Activated CD8-positive, alpha-beta memory T cell treated with anti-CD3 and anti-CD28 coated beads for 36 hours (primary cell): ENCODE measurements around the gene NELL1. TPM values are rescaled to one million over a fixed set of nuclear protein-coding genes. Genes with fewer than 3 reads are reported as not detected.
"Not testable (repeated sequence)": the region's sequence is repeated elsewhere in the genome, so short reads cannot be mapped to it uniquely, and the experiment has no call there.

ENCODE experiments used
- CTCF ChIA-PET: fragments of 350-600 bp; sonication (Branson Sonifier 250); formaldehyde crosslinking; loops from one replicate; lab custom pipeline; 2021; ENCODE audit warnings: antibody characterized with exemption; lab: Charles Lee
- POLR2A ChIA-PET: fragments of 350-600 bp; sonication (Branson Sonifier 250); formaldehyde crosslinking; loops from one replicate; lab custom pipeline; 2021; ENCODE audit warnings: antibody characterized with exemption; lab: Charles Lee
- total RNA-seq, 2 experiments: library from RNA; stranded (reverse); gene quantifications; one replicate each; pipeline ENCODE4 v1.2.3, GENCODE V29; 2021

The NELL1 gene
- total RNA-seq, 2 experiments from 2014 or later, result not detected

DNA sequence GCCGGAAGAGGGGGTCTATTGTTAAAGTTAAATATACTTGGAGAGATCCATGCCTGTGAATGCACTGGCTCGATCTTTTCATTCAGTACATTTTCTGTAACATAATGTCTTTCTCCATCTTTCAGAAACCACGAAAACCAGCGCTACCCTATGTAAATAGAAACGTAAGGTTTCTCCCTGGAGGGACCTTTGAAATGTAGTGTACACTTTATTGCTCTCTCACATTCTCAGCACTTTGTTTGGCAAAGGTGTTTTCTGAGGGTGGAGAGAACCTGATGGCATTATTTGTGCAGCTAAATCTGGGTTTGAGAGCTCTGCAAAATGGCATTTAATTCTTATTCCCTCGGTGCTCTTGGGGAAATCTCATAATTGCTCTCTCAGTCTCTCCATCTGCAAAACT is 468.4 kb downstream of the NELL1 start:
- CTCF ChIA-PET, result no interaction called here
- POLR2A ChIA-PET, result no interaction called here

DNA sequence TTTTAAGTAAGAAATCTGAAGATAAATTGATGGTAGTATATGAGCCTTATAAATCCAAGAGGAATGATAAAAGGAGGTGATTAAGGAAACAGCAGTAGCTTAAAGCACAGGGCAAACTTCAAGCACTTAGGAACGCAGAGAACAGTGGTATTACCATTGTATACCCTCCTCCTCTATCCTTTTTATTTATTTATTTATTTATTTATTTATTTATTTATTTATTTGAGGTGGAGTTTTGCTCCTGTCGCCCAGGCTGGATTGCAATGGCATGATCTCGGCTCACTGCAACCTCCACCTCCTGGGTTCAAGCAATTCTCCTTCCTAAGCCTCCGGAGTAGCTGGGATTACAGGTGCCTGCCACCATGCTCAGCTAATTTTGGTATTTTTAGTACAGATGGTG is 472.2 kb downstream of the NELL1 start:
- POLR2A ChIA-PET, CTCF ChIA-PET: not testable (repeated sequence)

DNA sequence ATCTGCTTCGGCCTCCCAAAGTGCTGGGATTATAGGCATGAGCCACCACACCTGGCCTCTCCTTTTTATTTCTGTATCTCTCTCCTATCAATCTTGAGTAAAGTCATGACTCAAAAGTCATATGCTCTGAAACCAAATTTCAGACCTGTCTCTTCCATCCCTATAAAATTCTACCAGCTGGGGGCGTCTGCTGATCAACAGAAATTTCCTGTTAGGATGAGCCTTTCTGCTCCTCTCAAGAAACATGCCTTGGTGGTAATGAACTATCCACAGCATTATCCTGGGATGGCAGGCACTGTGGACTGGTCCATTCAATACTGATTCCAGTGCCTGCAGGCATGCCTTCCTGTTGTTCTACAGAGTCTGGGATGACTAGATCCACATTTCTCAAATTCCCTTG is 472.6 kb downstream of the NELL1 start:
- CTCF ChIA-PET, result no interaction called here
- POLR2A ChIA-PET, result no interaction called here

DNA sequence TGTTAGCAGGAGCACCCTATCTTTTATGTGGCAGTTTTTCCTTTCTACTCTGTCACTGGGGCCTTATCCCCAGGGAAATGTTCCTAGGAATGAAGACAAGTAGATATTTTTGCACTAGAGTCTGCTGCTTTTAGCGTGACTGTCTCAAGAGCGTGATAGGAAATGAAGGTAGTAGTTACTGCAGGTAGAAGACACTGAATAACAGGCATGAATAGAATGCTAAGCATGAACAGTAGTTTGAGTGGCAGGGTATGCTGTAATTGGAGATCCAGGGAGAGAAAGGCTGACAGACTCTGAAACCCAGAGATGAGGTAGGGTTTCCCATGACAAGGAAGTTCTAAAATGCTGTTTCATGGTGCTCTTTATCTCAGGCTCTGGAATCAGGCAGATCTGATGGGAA is 475.1 kb downstream of the NELL1 start:
- ChIA-PET CTCF (no interaction called here), POLR2A (no interaction called here)

DNA sequence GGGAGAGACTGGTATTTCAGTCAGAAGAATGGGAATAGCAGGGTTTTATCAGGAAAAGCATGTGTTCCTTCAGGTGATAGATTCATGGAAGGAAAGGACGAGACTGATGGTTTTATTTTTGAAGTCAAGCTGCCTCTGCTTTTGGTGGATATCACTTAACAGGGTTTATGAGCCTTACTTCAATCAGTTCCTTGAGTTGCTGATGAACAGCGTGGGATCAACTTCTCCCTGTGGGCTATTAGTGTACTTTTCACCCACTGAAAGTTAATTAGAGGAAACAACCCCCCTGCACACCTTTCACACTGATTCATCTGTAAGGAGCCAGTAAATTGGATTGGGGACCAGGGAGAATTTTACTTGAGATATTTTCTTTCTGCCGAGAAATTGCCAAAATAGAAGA is 479.0 kb downstream of the NELL1 start:
- CTCF ChIA-PET, result no interaction called here

DNA sequence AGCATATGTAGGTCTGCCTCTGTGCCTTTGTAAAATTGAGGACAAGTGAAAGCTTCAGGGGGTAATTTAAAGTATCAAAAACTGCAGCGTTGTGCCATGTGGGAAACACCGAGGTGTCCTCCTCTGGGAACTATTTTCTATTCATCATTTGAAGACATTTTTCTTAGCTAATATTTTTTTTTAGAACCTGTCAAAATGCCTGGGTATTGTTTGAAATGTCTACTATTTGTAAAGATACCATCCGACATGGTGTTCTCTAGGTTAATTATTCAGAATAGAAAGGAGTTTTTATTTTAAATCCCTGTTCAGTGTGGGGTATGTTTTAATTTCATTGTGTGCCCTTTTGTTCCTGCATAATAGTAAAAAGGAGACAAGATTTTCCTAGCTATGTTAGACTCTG is 490.8 kb downstream of the NELL1 start:
- POLR2A ChIA-PET, result no interaction called here
- CTCF ChIA-PET, result no interaction called here

More for the DNA sequence above, 479.0 kb downstream of the NELL1 start:
- POLR2A ChIA-PET, result no interaction called here

DNA sequence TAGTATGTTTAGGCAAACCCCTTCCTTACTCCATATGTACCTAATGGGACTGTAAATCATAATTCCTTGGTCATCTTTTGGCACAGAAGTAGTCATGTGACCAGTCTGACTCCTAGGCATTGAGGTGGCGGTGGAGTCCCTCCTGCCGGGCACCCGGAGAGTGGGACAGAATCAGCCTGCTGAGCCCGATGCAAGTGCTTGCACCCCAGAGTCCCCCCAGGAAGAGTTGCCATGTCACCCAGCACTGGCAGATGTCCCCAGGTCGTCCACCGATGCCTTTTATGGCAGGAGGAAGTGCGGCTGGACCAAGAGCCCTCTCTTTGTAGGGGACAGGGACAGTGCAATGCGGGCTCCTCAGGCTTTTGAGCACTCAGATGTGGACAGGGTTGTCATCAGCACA is 500.3 kb downstream of the NELL1 start:
- ChIA-PET CTCF (no interaction called here), POLR2A (no interaction called here)

DNA sequence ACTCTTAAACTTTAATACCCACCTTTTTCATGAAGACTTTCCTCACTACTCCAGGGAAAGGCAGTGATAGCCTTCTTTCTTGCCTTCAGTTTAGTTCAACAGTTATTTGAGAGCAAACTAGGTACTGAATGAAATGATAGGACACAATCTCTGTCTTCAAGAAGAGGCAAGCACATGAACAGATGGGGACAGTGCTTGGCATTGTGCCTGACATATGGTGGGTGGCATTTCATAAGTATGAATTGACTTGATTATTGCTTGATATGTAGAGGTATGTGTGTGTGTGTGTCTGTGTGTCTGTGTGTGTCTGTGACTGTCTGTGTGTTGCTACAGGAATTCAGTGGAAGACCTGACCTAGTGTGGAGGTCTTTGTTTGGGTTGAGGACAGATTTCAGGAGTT is 504.1 kb downstream of the NELL1 start:
- ChIA-PET POLR2A (no interaction called here), CTCF (no interaction called here)

DNA sequence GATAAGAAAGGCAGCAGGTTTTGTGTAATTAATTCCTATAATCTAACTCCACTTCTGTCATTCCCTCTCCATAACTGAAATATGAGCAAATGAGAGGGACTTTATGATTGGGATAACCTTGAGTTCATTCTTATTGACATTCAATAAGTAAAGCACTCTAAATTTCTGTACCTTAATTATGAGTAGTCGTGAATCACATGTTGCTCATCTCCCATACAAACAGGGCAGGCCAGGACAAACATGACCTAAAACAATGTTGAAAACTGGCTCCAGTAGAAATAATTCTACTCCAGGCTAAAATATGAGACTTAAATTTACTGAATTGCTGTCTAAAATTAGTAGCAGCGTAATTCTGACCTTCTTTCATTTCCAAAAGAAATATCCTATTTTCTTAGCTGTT is 505.4 kb downstream of the NELL1 start:
- POLR2A ChIA-PET, result no interaction called here
- CTCF ChIA-PET, result no interaction called here

DNA sequence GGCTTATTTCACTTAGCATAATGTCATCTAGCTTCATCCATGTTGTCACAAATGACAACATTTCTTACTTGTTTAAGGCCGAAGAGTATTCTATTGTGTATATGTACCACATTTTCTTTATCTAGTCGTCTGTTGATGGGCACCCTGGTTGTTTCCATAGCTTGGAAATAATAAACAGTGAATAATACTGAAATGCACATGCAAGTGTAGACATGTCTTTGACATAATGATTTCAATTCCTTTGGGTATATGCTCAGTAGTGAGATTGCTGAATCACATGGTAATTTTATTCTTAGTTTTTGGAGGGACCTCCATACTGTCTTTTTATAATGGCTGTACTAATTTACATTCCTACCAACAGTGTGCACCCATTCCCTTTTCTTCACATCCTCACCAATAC is 508.0 kb downstream of the NELL1 start:
- POLR2A ChIA-PET, result no interaction called here
- CTCF ChIA-PET, result no interaction called here

DNA sequence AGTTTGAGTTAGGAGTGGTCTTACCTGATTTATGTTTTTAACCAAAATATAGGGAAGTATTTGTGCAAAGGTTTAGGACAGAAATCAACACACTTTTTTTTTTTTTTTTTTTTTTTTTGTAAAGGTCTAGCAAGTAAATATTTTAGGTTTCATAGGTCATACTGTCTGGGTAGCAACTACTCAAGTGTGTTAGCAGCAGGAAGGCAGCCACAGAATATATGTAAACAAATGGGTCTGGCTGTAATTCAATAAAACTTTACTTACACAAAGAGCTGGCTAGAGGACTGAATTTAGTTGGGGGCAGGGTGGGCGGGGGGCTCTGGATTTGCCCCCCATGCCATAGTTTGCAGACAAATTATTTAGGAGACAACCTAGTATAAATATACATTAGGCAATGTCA is 510.4 kb downstream of the NELL1 start:
- CTCF ChIA-PET, result no interaction called here

DNA sequence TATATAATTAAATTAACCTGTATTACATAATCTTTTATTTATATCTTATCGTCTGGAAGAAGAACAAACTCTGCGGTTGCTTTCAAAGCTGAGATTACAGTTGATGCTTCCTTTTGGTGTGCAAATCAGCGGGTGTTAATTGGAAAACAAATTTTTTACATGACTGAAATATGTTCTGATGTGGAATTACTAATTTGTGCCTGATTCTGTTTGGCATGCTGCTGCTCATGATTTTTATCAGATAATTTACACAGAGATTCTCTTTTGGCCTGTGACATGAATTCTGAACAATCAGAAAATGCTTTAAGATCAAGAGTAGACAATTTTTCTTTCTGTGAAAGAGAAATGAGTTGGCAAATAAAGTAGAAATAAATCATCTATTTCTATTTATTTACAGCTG is 510.8 kb downstream of the NELL1 start:
- ChIA-PET POLR2A (no interaction called here), CTCF (no interaction called here)

More for the DNA sequence above, 510.4 kb downstream of the NELL1 start:
- POLR2A ChIA-PET, result no interaction called here

DNA sequence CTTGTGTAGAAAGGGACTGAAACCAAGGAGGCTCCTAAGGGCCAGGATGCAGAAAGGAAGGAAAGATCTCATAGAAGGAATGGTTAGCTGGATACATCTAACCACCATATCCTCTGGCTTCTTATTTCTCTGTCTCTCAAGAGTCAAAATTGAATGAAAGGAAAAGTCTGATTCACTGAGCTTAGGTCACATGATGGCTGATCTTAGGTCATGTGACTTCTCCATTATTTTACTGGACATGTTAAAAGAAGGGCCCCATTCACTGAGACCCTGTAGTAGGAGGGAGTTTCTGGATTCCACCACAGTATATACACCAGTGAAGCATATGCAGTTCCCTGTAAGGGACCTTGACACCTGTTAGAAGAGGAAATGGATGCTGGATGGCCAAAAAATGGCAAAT is 516.6 kb downstream of the NELL1 start:
- ChIA-PET CTCF (interaction anchor here (0.6 kb wide), 1 partner anchor 681 kb away, joined by 3 read pairs; no protein-coding TSS in a partner anchor), POLR2A (no interaction called here)

DNA sequence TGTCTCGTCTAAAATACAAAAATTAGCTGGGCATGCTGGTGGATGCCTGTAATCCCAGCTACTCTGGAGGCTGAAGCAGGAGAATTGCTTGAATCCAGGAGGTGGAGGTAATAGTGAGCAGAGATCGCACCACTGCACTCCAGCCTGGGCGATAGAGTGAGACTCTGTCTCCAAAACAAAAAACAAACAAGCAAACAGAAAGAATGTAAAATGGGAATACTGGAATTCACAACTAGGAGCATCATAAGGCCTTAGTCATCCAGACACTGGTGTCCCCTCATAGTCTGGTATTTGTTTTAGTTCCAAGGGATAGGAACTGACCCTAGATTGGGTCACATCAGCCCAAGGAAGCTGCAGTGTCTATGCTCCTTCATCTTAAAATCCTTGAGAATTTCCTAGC is 520.8 kb downstream of the NELL1 start:
- CTCF ChIA-PET, result no interaction called here

DNA sequence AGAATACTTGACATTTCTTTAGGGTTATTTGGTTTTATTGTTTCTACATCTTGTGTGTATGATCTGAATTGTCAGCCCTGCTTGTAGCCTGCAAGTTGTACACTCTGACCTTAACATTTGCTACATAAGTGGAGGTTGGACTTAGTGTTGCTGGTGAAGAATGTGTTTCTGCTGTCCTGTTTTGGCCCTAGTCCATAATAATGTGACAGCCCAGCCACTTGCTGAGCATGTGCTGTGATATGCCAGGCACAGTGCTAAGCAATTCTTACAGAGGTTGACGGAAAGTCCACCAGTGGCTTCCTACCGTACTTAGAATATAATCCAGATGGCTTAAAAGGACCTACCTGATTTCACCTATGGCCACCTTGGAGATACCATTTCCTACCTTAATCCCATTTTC is 526.6 kb downstream of the NELL1 start:
- POLR2A ChIA-PET, result no interaction called here
- CTCF ChIA-PET, result no interaction called here

More for the DNA sequence above, 520.8 kb downstream of the NELL1 start:
- POLR2A ChIA-PET, result no interaction called here

DNA sequence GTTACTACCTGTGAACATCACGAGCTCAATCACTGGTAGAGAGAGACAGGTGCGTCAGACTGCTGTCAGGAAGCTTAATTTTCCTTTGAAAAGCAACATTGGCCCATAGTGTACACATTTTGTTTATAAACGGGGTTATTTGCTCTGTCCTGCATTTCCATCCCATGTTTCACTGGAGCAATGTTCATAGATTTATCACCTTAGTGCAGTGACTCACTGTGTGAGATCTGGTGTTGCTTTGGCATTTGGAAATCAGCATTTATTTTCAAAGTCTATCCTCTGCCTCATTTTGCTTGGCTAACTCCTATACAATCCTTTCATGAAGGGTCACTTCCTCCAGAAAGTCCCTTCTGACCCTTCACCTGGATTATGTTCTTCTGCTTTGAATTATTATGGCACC is 529.1 kb downstream of the NELL1 start:
- ChIA-PET CTCF (no interaction called here), POLR2A (no interaction called here)

DNA sequence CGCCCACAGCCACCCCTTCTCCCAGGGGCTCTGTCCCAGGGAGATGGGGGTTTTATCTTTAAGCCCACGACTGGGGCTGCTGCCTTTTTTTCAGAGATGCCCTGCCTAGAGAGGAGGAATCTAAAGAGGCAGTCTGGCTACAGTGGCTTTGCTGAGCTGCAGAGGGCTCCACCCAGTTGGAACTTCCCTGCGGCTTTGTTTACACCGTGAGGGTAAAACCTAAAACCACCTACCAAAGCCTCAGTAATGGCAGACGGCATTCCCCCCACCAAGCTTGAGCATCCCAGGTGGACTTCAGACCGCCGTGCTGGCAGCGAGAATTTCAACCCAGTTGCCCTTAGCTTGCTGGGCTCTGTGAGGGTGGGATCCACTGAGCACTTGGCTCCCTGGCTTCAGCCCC is 535.8 kb downstream of the NELL1 start:
- CTCF ChIA-PET, result no interaction called here
- POLR2A ChIA-PET, result no interaction called here

DNA sequence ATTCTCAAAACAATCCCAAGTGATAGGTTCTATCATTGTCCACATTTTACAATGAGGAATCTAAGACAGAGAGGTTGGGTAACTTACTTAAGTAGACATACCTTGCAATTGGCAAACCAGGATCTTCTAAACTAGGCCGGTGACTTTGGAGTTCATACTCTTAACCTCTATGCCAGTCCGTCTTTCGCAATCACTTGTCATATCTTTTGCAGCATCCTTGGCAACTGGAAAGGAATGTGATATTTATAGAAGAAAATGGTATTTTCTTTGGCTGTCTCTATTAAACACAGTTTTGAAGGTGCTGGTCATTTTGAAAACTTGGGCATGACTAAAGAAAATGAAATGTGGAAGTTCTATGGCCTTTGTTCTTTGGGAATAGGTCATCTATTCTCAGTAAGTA is 556.5 kb downstream of the NELL1 start:
- POLR2A ChIA-PET, result no interaction called here
- CTCF ChIA-PET, result no interaction called here

DNA sequence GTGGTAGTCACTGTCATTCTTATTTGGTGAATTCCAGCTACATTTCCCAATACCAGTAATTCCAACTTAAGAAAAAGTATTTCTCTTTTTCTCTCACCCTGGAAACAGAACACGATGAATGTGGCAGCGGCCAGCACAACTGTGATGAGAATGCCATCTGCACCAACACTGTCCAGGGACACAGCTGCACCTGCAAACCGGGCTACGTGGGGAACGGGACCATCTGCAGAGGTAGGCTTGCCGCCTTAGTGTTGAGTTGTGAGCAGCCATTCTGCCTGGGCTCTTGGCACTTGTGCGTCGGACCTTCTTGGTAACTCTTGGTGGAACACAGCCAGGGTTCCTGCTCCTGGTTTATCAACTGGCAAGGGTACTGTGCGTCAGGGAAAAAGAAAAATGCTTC is 559.8 kb downstream of the NELL1 start:
- POLR2A ChIA-PET, result no interaction called here
- CTCF ChIA-PET, result no interaction called here

DNA sequence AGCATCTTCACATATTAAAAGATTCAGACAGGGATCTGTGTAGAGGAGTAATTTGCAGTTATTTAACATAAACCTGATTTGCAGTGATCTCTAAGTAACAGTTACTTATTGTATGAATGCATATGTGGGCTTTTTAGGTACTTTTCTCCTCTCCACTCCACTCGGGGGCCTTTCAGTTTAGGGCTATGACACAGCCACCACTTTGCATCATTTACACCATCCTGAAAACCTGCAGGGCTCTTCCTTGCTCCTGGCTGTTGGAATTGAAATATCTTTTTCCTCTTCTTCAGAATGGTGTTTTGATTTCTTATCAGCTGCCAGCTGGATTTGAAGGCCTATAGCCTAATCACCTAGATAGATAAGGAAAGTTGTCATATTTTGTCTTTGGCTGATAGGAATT is 580.8 kb downstream of the NELL1 start:
- CTCF ChIA-PET, result no interaction called here
- POLR2A ChIA-PET, result no interaction called here

DNA sequence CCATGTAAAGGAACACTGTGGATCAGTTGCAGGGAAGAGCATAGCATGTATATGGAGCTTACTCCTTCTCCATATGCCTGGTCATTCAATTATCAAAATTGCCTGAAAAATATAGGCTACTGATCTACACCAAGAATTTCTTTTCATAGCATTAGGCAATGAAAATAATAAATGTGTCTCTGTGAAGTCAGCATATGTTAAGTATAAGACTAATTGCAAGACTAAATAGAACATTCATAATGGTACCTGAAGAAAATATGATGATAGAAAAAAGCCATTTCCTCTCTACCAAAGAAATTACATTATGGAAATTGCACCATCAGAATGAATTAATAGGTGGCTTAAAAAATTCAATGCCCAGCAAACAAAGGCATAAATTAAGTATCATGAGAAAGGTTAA is 584.7 kb downstream of the NELL1 start:
- CTCF ChIA-PET, result no interaction called here
- POLR2A ChIA-PET, result no interaction called here

DNA sequence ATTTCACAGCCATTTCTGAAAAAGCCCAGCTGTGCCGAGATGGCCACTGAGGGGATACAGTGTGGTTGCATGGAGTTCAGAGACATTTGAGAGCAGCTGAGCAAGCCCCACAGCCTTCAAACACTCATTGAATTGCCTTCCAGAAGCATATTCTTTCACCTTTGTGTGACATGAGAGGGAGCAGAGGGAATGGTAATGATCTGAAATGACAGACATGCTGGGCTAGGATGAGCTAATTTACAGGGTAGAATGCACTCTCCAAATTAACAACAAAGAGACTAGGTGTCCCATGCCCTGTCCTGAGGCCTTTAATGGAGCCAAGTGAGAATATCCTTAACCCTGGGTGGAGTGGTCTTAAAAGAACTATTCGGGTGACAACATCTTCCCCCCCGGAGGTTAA is 585.4 kb downstream of the NELL1 start:
- CTCF ChIA-PET, result no interaction called here
- POLR2A ChIA-PET, result no interaction called here

DNA sequence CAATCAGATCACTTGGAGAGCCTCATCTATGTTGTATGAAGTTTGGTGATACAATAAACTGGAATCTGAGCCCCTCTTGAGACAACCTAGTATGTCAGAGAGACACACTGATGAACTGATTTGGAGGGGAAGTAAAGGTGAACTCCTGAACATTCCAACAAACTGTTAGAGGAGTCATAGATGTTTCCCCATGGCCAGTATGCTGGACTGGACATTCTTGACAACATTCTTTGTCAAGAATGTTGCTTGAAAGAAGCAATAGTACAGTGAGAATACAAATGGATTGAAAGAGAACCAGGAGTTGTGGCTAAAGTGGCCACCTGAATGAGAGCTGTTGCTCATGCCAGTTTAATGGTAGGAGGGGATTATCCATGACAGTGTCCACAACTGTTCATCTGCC is 588.1 kb downstream of the NELL1 start:
- CTCF ChIA-PET, result no interaction called here
- POLR2A ChIA-PET, result no interaction called here
